Suprapubic skin (tissue), 4 donors: Measurements from ENCODE around the gene KRT35. TPM values are rescaled to one million over a fixed set of nuclear protein-coding genes. Genes with fewer than 3 reads are reported as not detected.

Source experiments
- DNase-seq, 2 donors: peaks; one replicate each; pipeline ENCODE4 v3.0.0-alpha.2; 2019; ENCODE audit warnings: low spot score in 2 of 2
- H3K27ac ChIP-seq: fragments of 200-600 bp; sonication (generic); one replicate; pipeline ENCODE4 v1.5.1; 2019
- H3K27me3 ChIP-seq: fragments of 200-600 bp; sonication (generic); one replicate; pipeline ENCODE4 v1.5.1; 2019
- H3K36me3 ChIP-seq: fragments of 200-600 bp; sonication (generic); one replicate; pipeline ENCODE4 v1.5.1; 2019
- H3K4me1 ChIP-seq: fragments of 200-600 bp; sonication (generic); one replicate; pipeline ENCODE4 v1.5.1; 2019
- H3K4me3 ChIP-seq: fragments of 200-600 bp; sonication (generic); one replicate; pipeline ENCODE4 v1.5.1; 2019; ENCODE audit warnings: mild to moderate bottlenecking
- H3K9me3 ChIP-seq: fragments of 200-600 bp; sonication (generic); one replicate; pipeline ENCODE4 v1.5.1; 2019
- EP300 ChIP-seq: sonication (generic); formaldehyde crosslinking; IDR thresholded peaks from one replicate; pipeline ENCODE4 v1.6.1; 2017; ENCODE audit warnings: antibody characterized with exemption
- POLR2A ChIP-seq, 2 donors: fragments of 450-650 bp; IDR thresholded peaks; one replicate each; pipeline ENCODE4 v1.6.1; 2017; ENCODE audit warnings: antibody characterized with exemption in 2 of 2, mild to moderate bottlenecking in 2 of 2, moderate library complexity in 2 of 2
- POLR2AphosphoS5 ChIP-seq, 3 donors: sonication (generic); formaldehyde crosslinking; IDR thresholded peaks; one replicate each; pipeline ENCODE4 v1.6.1; 2017; ENCODE audit warnings: antibody characterized with exemption in 3 of 3
- WGBS: methylation state at CpG from one replicate; pipeline ENCODE4 v1.1.5; 2018; 5-methylcytosine and 5-hydroxymethylcytosine counted together
- total RNA-seq, 4 donors: library from RNA; depleted of rRNA; stranded (reverse); fragments of >200 nt; gene quantifications; one replicate each; pipeline ENCODE4 v1.1.0, GENCODE V29; 2016
- TF ChIP-seq, protein P1 (sequence below), 2 donors: fragments of 200-600 bp in 1 of 2; fragments of 450-650 bp in 1 of 2; sonication (generic) in 1 of 2; IDR thresholded peaks; one replicate each; pipeline ENCODE4 v1.5.1; 2016 to 2019; ENCODE audit warnings: antibody characterized with exemption in 2 of 2, mild to moderate bottlenecking in 1 of 2, moderate library complexity in 1 of 2

KRT35 gene
- total RNA-seq, 4 donors from 2014 or later = 2.5 to 156 (median 38.8) TPM

DNA sequence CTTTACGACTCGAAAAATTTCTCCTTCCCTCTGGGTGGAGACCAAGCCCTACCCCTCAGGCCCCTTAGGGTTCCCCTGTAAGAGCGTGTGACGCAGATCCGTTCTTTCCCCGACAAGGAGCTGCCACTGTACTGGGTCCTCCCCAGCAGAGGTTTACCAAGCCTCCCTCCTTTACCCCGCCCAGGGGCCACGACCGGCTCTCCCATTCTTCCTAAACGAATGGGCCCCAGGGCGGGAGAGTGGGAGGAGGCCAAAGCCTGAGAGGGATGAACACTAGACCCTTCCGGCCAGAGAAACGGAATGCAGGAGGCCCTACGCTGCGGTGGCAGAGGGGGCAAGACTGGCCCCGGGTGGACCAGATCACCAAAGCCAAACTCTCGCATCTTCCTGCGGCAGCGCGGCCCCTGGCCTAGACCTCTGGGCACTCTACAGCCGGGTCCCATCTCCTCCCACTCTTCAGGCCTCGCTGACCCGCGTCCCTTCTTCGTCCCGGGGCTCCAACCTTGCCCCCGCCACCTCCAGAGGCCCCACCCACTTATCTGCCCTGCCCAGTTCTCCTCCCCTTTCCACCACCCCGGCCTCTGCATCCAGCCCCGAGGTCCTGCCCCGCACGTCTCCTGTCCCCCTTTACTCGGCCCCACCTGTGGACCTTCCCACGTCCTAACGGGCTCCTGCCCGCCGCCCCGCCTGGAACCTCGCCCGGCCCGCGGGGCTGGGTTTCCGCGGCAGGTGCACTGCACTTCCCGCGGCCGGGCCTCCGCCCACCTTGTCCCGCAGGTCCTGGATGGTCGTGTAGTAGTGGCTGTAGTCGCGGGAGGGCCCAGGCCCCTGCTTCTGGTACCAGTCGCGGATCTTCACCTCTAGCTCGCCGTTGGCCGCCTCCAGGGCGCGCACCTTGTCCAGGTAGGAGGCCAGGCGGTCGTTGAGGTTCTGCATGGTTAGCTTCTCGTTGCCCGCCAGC, 46.4 kb upstream of the KRT35 start:
- H3K9me3 ChIP-seq = no peaks in the 10 kb centered on the region
- peaks cover 17% of the 10 kb centered on the region for H3K4me1 ChIP-seq
- DNase-seq = no peak
- H3K4me3 ChIP-seq = peak overlapping the region; percentile 45
- WGBS = 5% methylated on average over 59 of the region's 62 CpGs
- no peaks in the 10 kb centered on the region for H3K36me3 ChIP-seq
- H3K27me3 ChIP-seq = peaks cover 62% of the 10 kb centered on the region
- TF ChIP-seq EP300 (no peak), POLR2AphosphoS5 (IDR thresholded peaks at IDR 0.05) (no peak), POLR2A (IDR thresholded peaks at IDR 0.05) (no peak)
- TF ChIP-seq, protein P1, sequence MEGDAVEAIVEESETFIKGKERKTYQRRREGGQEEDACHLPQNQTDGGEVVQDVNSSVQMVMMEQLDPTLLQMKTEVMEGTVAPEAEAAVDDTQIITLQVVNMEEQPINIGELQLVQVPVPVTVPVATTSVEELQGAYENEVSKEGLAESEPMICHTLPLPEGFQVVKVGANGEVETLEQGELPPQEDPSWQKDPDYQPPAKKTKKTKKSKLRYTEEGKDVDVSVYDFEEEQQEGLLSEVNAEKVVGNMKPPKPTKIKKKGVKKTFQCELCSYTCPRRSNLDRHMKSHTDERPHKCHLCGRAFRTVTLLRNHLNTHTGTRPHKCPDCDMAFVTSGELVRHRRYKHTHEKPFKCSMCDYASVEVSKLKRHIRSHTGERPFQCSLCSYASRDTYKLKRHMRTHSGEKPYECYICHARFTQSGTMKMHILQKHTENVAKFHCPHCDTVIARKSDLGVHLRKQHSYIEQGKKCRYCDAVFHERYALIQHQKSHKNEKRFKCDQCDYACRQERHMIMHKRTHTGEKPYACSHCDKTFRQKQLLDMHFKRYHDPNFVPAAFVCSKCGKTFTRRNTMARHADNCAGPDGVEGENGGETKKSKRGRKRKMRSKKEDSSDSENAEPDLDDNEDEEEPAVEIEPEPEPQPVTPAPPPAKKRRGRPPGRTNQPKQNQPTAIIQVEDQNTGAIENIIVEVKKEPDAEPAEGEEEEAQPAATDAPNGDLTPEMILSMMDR (IDR thresholded peaks at IDR 0.05) = no peak
- peak overlapping the region; percentile 47 for H3K27ac ChIP-seq

DNA sequence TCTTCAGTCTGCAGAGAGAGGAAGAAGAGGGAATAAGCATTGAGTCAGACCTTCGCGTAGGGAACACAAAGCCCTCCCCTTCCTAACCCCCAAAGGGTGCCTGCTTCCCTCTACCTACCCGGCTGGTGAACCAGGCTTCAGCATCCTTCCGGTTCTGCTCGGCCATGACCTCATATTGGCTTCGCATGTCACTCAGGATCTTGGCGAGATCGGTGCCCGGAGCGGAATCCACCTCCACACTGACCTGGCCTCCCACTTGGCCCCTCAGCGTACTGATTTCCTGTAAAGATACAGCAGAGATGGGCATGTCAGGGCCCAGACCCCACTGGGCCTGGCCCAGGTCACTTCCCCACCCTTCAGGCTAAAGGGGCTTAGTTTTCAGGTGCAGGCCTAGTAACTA, 43.3 kb upstream of the KRT35 start:
- no peak for DNase-seq
- Histone ChIP-seq H3K4me1 (peaks cover 41% of the 10 kb centered on the region), H3K4me3 (no peak overlapping the region), H3K27ac (no peak overlapping the region), H3K27me3 (peaks cover 53% of the 10 kb centered on the region), H3K36me3 (no peaks in the 10 kb centered on the region), H3K9me3 (no peaks in the 10 kb centered on the region)
- WGBS = 86% methylated on average over 9 of the region's 11 CpGs
- TF ChIP-seq, protein P1 (IDR thresholded peaks at IDR 0.05) = no peak
- TF ChIP-seq EP300 (no peak), POLR2AphosphoS5 (IDR thresholded peaks at IDR 0.05) (no peak)

DNA sequence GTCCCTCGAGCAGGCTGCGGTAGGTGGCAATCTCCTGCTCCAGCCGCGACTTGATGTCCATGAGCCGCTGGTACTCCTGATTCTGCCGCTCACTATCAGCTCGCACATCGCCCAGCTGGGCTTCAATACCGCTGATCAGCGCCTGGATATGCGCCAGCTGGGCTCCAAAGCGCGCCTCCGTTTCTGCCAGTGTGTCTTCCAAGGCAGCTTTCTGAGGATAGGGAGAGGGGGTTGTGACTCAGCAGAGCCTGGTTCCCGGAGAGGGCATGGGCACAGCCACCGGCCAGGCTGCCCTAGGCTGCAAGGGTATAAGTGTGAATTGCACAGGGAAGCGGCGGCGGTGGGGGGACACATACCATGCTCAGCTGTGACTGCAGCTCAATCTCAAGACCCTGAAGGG, 42.8 kb upstream of the KRT35 start:
- Histone ChIP-seq H3K4me3 (no peak overlapping the region), H3K4me1 (peaks cover 41% of the 10 kb centered on the region), H3K27ac (peak overlapping the region; percentile 6), H3K27me3 (peaks cover 49% of the 10 kb centered on the region), H3K9me3 (no peaks in the 10 kb centered on the region), H3K36me3 (no peaks in the 10 kb centered on the region)
- TF ChIP-seq EP300 (no peak), POLR2A (IDR thresholded peaks at IDR 0.05) (no peak), POLR2AphosphoS5 (IDR thresholded peaks at IDR 0.05) (no peak)
- TF ChIP-seq, protein P1 (IDR thresholded peaks at IDR 0.05) = no peak
- no peak for DNase-seq
- WGBS = no CpG with 5 or more reads among the region's 19 CpGs

DNA sequence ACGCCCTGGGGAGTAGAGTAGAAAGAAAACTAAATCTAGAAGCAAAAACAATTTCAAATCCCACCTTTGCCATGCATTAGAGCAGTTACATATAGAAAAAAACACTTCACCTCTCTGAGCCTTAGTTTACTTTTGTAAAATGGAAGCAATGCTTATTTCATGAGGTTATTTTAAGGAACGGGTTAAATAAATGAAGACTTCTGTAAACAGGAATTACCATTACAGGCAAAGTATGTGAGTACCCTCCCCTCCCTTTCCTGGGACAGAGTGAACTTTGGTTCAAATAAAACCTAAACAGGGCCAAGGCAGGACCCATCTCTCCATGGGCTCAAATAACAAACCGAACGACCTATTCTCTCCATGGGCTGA, 42.3 kb upstream of the KRT35 start:
- H3K4me1 ChIP-seq = peaks cover 39% of the 10 kb centered on the region
- H3K27me3 ChIP-seq = peaks cover 43% of the 10 kb centered on the region
- H3K9me3 ChIP-seq = no peaks in the 10 kb centered on the region
- WGBS = 75% methylated on average over 4 of the region's 4 CpGs
- H3K4me3 ChIP-seq = no peak overlapping the region
- H3K27ac ChIP-seq = no peak overlapping the region
- no peaks in the 10 kb centered on the region for H3K36me3 ChIP-seq
- no peak for DNase-seq
- TF ChIP-seq POLR2A (IDR thresholded peaks at IDR 0.05) = no peak
- TF ChIP-seq, protein P1 (IDR thresholded peaks at IDR 0.05) = no peak
- no peak for TF ChIP-seq EP300
- TF ChIP-seq POLR2AphosphoS5 (IDR thresholded peaks at IDR 0.05) = no peak

DNA sequence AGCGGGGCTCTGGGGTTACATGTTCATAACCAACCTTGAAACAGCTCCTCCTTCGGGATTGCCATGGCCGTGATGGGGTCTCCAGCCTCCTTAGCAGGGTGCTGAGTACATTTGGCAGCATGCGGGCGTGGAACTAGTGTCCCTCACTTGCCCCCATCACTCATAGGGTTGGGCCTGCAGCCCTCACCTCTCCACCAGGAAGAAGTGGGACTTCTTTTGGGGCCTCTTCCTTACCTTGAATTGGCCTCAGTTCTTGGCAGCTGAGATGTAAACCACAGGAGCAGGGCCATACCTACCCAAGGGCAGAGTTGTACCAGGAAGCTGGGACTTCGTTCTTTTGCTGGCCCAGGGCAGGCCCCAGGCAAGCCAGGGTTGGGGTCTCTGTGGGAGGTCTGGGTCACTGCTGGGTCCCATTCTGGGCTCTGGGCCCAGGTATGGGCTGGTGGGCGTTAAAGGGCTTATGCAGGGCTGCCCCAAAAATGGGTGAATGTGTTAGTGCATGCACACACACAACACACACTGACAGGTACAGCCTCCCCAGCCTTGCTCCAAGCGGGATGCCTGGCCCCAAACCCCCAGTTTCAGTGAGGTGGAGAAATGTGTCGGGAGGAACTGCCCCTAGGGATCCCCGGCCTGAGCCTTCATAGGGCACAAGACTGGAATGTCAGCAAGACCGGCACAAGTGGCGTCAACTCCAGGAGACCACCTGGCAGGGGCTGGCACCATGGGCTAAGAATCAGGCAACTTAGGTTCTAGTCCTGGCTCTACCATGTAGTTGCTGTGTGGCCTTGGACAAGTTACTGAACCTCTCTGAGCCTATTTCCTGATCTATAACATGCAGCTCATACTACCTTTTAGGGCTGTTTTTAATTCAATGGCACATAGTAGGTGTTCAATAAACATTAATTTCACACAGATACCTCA, 41.6 kb upstream of the KRT35 start:
- H3K27ac ChIP-seq = no peak overlapping the region
- no peaks in the 10 kb centered on the region for H3K36me3 ChIP-seq
- H3K4me1 ChIP-seq = peaks cover 33% of the 10 kb centered on the region
- H3K4me3 ChIP-seq = no peak overlapping the region
- H3K9me3 ChIP-seq = no peaks in the 10 kb centered on the region
- peaks cover 36% of the 10 kb centered on the region for H3K27me3 ChIP-seq
- no peak for DNase-seq
- TF ChIP-seq, protein P1 (IDR thresholded peaks at IDR 0.05) = no peak
- no peak for TF ChIP-seq POLR2A (IDR thresholded peaks at IDR 0.05)
- no peak for TF ChIP-seq POLR2AphosphoS5 (IDR thresholded peaks at IDR 0.05)
- no peak for TF ChIP-seq EP300
- WGBS = 80% methylated on average over 11 of the region's 12 CpGs
